Esophagus mucosa (tissue), 1 donor: ENCODE measurements around the gene MYO9A. TPM values are rescaled to one million over a fixed set of nuclear protein-coding genes. Genes with fewer than 3 reads are reported as not detected.

Source experiments
- ATAC-seq: fragments of 200-7000 bp; cut with Tn5 transposase; one replicate; pipeline ENCODE4 v1.9.1; 2020
- total RNA-seq: library from RNA; stranded (reverse); gene quantifications from one replicate; pipeline ENCODE4 v1.2.4, GENCODE V29; 2023
- donor health status: DM: yes; HTN: yes; CAD: no.

MYO9A gene
- total RNA-seq, 1 donor from 2014 or later: 23.1 TPM

DNA sequence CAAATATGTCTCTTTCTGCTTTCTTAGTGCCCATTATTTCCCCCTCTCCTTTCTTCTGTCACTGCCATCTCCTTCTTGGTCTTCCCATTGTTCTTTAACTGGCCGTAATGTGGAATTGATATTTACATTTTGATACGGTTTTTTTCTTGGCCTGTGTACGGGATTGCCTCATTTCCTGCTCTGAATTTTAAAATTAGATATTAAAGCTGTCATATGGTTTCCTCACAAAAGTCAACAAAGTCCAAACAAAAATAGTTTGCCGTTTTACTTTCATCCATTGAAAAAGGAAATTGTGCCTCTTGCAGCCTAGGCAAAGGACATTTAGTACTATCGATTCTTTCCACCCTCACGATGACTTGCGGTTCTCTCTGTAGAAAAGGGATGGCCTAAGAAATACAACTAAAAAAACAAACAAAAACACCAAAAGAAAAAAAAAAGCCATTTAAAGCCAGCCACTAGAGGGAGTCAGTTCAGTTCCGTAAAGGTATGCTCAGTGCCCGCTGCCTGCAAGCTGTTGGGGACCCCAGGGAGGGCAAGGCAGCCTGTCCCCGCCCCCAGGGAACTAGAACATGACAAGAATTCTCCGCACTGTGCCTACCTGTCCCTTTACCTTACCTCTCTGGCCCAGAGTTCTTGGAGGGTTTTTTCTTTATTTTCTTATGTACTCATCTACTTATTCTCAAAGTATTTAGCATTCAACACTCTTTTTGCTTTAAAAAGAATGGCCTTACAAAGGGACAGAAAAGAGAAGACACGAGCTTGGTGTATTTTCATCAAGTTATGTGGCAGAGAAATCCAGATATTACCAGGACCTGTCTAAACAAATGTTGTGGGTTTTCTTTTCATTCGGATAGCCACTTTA, 337.6 kb downstream of the MYO9A start:
- ATAC-seq: no peak

DNA sequence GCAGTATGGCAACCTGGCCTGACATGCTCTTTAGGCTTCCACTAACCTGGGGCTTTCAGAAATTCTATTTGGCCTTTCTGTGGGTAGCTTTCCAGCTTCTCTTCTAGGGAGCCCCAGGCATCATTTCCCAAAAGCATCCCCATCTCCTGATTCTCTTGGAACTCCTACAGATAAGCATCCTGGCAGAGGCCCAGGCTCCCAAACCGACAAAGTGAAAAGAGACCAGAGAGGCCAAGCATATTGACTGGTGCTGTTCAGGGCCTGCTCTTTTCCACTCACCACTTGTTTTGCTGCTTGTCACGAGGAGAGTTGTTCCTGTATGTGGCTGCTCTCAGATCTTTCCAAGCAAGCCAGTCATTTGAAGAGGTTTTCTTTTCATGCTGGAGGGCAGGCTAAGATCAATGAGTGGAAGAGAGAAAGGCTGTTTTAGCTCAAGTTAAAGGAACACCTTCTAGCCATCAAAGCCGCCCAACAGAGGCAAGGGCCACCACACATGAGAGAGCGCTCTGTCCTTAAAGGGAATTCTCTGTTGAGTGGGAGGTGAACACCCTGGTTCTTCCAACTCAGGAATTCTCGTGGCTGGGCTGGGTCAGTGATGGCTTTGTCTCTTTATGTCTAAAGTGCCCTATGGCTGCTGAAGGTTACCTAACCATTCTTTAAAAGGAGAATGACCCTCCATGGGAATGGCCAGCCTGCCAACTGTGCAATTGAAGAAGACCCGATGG, 338.7 kb downstream of the MYO9A start:
- no peak for ATAC-seq

DNA sequence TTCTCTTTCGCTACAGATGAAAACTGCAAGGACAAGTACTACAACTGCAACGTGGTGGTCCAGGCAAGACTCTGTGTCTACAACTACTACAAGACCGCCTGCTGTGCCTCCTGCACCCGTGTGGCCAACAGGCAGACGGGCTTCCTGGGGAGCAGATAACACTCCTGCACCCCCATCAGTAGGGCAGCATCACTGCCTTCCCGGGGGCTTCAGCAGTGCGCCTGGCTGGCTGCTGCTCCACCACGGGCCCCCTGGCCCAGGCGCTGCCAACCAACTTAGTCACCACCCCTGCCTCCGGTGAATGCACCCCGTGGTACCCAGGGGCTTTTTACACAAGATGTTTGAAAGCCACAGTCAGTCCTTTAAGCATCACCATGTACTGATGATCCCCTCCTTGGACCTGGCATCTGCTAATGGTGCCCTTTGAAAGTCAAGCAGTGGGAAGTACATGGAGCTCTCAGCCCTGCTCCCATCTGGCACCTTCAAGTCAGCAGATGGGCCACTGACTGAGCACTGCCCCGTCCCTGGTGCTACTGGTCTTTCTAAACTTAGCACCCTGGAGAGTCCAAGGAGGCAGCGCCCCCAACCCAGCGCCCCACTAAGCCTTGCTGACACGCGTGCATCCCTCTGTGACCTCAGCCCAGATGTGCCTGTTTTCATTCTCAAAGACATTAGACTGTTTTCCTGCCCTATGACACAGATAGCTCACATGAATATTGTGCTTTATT, 340.6 kb downstream of the MYO9A start:
- ATAC-seq: no peak

DNA sequence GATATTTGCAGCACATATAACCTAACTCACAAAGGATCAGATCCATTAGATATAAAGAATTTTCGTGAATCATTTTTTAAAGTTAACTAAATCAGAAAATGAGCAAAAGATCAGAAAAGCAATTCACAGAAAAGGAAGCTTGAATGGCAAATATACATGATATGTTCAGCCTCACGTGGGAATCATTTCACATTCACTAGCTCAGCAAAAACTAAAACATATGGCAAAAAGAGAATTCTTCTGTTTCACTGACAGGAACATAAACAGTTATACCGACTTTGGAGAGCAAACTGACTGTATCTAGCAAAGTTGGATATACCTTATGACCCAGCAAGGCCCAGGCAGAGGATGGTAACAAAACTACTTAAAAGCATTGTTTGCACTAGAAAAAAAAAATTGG, 341.6 kb downstream of the MYO9A start:
- no peak for ATAC-seq

DNA sequence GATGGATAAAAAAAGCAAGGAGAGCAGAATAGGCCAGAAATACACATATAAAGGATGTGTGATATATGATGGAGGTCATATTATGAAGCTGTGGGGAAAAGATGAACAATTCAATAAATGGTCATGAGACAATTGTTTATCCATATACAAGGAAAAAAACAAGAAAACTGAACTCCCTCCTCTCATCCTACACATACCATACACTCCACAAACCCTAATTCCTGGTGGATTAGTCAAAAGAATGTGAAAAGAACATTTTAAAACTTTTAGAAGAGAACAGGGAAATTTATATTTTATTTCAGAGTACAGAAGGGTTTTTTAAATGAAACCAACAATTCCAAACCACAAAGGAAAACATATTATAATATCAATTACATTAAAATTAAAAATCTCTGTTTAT, 342.1 kb downstream of the MYO9A start:
- no peak for ATAC-seq

DNA sequence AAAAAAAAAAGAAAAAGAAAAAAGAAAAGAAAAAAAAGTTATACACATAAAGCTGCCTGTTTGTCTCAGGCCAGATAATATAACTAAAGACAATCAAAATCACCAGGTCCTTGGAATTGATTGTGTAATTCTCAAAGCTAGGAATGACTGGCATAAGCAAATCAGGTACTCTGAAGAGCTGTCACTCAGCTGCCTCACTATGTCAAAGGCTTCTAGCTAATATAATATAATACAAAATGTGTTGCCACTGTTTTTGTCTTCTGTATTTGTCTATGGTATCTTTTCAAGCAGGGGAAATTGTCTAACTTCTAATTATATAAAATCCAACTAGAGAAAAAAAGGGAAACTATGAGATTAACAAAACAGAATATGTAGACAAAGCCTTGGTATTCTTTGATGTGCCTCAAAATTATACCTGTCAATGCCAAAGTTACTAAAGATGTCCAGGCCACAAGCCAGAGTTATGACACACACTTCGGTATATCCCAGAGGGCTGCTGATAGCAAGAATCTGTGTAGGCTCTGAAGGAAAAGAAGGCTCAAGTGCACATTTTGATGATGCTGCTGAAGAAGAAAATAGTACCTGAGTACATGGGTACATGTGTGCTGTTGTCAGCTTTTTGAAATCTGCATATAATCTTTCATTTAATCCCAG, 344.6 kb downstream of the MYO9A start:
- ATAC-seq: no peak

Other genes with a start within 250 kb of the MYO9A start
- gene SENP8, start 253 bp upstream of the MYO9A start, total RNA-seq: 1.8 TPM
- gene GRAMD2A, start 79.6 kb upstream of the MYO9A start, total RNA-seq: 4.0 TPM
- gene PKM, start 113.0 kb upstream of the MYO9A start, total RNA-seq: 1,103 TPM
- 32.6 TPM for gene PARP6, start 154.4 kb upstream of the MYO9A start, total RNA-seq
- gene CELF6, start 202.0 kb upstream of the MYO9A start, total RNA-seq: not detected